Caki2 (cell line): ENCODE data around the gene PSG4. TPM values are rescaled to one million over a fixed set of nuclear protein-coding genes. Genes with fewer than 3 reads are reported as not detected.
"Not testable (repeated sequence)": the region's sequence is repeated elsewhere in the genome, so short reads cannot be mapped to it uniquely, and the experiment has no call there.

Experiments used
- DNase-seq: peaks from one replicate; pipeline ENCODE4 v3.0.0-alpha.2; 2015; ENCODE audit warnings: low read depth
- in situ Hi-C: cut with HindIII; loops from 2 replicates; pipeline ENCODE4 v1.10.0; 2016; ENCODE audit warnings: low sequenced_read_pairs, low pct_unique_long_range_greater_than_20kb, mixed read lengths
- total RNA-seq: library from RNA; depleted of rRNA; stranded (reverse); fragments of >200 nt; shearing (Covaris generic); gene quantifications from 2 replicates; pipeline ENCODE4 v1.2.3, GENCODE V29; 2014; ENCODE audit warnings: low replicate concordance; rRNA removed

Gene PSG4
- 1.4 and 2.3 TPM in 2 replicates for total RNA-seq

DNA sequence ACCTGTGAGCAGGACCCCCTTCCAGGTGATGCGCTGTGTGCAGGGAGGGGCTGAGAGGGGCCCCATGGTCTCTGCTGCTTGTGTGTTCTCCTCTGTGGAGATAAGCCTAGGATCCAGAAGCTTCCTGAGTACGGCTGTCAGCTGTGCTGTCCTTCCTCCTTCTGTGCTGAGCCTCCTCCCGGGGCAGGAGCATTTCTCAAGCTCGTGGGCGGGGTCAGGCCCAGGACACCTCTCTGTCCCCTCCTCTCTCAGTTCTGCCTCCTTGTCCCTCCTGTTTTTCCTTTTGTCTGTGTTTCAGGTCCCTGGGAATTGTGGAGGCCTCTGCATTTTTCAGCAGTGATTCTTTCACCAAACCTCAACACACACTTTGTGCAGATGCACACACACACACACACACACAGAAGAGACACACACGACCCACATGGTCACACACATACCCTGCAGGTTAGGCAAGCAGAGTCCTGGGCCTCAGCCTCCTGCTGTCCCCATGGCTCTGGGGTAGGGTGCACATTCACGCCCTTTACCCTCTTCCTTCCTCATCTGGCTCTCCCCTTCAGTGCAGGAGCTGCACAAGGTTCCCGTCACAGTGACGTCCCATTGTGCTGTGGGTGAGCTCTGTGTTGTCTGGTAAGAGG is at the start of gene PSG4:
Gene PSG4 (minus strand): TSS at position 168 of the 635 bp plus-strand sequence. CDS start 102 bp downstream, at position 66.
- in situ Hi-C loops, DNase-seq: not testable (repeated sequence)

DNA sequence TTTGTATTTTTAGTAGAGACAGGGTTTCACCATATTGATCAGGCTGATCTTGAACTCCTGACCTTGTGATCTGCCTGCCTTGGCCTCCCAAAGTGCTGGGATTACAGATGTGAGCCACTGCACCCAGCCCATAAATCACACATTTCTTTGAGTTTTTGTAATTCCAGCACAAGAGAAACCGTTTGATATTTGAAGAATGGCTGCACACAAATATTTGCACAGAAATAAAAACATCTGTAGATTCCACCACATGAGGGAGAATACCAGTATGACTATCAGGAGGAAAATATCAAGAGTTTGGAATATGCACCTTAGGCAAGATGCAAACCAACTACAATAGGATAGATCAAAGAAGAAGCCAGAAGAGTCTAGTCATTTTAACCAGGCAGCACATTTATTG is 46.0 kb upstream of the PSG4 start:
- in situ Hi-C loops, DNase-seq: not testable (repeated sequence)

DNA sequence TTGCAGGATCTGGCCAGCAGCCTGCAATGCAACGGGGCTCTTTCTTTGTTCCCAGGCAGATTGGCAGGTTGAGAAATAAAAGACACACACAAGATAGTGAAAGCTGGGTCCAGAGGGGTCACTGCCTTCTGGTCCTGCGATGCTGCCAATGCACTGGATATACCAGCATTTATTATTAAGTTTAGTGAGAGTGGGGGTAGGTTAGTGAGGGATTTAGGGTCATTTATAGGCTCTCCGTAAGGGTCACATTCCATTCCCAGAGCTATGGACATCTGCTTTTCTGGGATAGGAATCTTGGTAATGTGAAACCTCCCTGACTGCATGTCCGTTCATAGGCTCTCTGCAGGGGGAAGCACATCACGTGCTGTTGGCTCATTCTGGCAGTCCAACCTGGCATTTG is 44.9 kb upstream of the PSG4 start:
- DNase-seq, in situ Hi-C loops: not testable (repeated sequence)

DNA sequence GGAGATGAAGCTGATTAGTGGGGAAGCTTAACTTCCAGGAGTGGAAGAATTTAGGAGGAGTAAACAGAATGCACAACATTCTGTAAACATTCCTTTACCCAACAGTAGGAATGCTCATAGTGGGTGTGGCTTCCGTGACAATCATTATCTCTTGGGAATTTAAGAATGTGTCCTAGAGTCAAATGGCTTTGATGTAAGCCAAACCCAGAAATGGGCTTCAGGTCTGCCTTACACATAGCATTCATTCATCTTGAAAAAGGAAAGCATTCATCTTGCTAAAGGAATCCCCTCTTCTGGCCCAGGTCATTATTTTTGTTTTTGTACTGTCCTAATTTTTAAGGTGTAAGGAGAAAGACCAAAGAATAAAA is 43.2 kb upstream of the PSG4 start:
- DNase-seq, in situ Hi-C loops: not testable (repeated sequence)

DNA sequence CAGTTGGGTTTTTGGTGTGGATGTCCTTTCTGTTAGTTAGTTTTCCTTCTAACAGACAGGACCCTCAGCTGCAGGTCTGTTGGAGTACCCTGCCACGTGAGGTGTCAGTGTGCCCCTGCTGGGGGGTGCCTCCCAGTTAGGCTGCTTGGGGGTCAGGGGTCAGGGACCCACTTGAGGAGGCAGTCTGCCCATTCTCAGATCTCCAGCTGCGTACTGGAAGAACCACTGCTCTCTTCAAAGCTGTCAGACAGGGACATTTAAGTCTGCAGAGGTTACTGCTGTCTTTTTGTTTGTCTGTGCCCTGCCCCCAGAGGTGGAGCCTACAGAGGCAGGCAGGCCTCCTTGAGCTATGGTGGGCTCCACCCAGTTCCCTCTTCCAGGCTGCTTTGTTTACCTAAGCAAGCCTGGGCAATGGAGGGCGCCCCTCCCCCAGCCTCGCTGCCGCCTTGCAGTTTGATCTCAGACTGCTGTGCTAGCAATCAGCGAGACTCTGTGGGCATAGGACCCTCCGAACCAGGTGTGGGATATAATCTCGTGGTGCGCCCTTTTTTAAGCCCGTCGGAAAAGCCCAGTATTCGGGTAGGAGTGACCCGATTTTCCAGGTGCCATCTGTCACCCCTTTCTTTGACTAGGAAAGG is 41.9 kb upstream of the PSG4 start:
- in situ Hi-C loops, DNase-seq: not testable (repeated sequence)

DNA sequence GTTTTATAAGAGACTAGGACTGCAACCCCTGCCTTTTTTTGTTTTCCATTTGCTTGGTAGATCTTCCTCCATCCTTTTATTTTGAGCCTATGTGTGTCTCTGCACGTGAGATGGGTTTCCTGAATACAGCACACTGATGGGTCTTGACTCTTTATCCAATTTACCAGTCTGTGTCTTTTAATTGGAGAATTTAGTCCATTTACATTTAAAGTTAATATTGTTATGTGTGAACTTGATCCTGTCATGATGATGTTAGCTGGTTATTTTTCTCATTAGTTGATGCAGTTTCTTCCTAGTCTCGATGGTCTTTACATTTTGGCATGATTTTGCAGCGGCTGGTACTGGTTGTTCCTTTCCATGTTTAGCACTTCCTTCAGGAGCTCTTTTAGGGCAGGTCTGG is 40.4 kb upstream of the PSG4 start:
- DNase-seq, in situ Hi-C loops: not testable (repeated sequence)

DNA sequence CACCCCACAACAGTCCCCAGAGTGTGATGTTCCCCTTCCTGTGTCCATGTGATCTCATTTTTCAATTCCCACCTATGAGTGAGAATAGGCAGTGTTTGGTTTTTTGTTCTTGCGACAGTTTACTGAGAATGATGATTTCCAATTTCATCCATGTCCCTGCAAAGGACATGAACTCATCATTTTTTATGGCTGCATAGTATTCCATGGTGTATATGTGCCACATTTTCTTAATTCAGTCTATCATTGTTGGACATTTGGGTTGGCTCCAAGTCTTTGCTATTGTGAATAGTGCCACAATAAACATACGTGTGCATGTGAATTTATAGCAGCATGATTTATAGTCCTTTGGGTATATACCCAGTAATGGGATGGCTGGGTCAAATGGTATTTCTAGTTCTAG is 36.8 kb upstream of the PSG4 start:
- DNase-seq, in situ Hi-C loops: not testable (repeated sequence)

DNA sequence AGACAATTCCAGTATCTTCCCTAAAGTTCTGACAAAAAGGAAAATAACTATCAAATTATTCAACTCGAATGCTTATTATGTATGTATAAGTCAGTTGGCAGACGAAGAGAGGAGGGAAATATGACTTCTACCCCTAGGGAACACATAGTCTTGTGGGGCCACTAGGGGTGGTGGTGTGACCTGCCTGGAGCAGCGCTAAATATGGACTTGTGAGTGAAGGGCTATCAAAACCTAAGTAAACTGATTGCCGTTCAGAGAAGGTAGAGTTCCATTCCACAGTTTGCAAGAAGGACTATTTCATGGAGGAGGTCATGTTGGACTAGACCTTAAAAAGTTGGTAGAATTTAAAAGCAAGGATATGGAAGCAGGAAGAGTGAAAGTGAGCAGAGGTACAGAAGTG is 32.8 kb upstream of the PSG4 start:
- in situ Hi-C loops, DNase-seq: not testable (repeated sequence)

DNA sequence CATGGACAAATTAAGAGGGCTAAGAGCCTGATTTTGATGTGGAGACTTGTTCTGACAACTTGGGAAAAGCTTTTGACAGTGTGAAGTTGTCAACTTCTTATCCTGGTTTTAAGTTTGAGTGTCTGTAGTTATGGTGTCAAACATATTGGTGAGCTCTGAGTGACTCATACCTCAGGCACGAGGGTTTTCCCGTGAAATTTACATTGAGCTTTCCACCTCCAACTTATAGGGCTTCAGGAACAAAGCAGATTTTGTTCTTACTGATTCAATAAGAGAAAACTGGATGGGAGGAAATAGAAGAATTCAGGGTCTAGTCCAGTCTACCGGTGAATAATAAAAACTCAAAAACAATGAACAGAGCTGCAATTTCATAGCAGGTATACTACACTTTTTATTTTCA is 30.2 kb upstream of the PSG4 start:
- in situ Hi-C loops, result not testable (repeated sequence)
- DNase-seq, result peak; percentile 23

DNA sequence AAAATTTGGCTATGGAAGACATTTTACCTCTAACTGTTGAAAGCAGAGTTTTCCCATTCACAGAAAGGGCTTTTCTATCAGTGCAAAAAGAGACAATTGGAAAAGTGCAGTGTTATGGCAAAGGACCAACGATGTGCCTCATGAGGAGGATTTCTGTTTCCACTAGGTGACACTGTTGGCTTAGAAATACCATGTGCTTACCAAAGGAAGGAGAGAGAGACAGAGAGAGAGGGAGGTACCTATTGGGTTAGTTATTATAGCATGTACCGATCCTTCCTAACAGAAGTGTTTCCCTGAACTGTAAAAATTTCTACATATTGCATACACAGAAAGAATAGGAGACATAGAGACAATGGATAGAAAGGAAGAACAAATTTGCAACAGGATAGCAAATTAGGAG is 23.9 kb upstream of the PSG4 start:
- DNase-seq, result peak; percentile 72
- in situ Hi-C loops, result no loop called here

DNA sequence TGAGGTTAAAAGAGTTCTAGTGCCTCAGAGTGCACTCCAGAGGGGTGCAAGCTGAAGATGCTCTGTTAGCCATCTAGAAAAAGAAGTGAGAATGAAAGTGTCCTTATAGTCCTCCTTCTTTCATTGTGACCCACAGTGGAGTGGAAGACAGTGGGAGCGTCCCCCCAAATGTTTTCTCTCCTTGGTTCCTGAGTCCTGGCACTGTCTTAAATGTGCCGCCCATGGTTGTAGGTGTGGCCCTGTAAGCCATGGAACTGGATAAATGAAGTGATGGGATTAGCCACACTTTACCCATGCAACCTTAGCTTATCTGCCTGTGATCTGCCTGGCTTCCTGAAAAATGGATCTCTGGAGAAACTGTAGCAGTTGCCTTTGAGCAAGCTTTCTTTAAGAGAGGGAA is 23.3 kb upstream of the PSG4 start:
- peak; percentile 50 for DNase-seq
- in situ Hi-C loops, result not testable (repeated sequence)

DNA sequence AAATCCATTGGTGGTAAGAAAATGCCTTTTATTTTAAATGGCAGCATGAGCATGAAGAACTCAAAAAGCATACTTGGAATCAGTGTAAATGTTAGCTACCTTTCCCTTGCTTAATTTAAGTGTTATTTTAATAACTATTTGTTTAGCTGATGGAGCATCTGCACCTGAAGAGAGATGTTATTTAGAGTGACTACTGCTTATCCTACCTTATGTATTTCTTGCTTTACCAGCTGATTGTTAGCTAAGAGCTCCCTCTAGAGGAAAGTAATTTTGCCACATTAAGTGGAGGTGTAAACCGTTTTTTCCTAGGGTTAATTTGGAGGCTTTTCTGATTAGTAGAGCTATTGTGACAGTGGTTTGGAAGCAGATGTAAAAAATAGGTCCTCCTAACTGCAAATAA is 21.5 kb upstream of the PSG4 start:
- in situ Hi-C loops, DNase-seq: not testable (repeated sequence)

DNA sequence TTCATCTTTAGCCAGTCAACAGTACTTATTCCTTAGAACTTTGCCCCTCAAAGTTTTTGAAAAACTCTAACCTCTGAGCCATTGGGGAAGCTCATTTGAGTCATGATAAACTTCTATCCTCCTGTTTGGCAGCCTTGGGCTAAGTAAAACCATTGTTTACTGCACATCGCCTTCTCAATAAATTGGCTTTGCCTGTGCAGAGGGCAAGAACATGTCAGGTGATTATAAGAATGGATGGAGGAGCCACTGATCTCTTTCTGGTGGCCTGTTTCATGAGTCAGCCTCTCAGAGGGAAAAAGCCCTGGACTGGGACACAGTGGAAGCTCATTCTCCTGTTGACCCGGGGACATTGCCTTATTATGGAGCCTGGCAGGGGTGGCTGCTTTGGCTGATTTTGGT is 19.4 kb upstream of the PSG4 start:
- DNase-seq, result no peak
- in situ Hi-C loops, result no loop called here

DNA sequence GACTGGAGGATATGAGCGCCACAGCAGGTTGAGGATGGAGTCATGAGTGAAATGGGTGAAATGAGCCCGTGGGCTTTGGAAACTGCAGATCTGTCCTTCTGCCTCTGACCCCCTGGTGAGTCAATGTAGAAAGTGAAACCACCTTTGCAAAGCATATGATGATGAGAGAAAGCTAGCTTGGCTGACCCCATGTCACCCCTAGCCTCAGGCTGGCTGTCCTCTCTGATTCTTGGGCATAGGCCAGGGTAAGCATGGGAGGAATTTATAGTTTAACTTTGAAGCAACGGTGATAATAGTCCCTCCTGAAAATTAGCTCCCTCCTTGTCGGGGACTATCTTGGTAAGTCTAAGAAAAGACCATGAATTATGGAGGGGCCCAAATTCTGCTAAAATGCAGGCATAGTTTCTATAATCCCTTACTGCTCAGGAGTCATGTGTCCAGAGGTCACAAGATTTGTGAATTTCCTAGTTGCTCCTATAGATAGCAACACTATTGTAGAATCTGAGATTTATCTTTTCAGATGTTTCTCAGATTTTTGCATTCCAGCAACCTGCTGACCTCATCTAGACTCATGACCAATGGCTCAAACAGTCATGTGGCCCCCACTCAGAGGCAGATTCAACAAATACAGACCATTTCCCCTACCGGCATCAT is 18.9 kb upstream of the PSG4 start:
- peak; percentile 51 for DNase-seq

DNA sequence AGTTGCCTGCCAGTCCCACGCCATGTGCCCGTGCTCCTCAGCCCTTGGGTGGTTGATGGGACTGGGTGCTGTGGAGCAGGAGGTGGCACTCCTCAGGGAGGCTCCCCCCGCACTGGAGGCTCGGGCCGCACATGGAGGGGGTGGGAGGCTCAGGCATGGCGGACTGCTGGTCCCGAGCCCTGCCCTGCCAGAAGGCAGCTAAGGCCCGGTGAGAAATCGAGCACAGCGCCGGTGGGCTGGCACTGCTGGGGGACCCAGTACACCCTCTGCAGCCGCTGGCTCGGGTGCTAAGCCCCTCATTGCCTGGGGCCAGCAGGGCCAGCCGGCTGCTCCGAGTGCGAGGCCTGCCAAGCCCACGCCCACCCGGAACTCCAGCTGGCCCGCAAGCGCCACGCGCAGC is 16.5 kb upstream of the PSG4 start:
- in situ Hi-C loops, DNase-seq: not testable (repeated sequence)

More for the DNA sequence above, 18.9 kb upstream of the PSG4 start:
- in situ Hi-C loops, result not testable (repeated sequence)

DNA sequence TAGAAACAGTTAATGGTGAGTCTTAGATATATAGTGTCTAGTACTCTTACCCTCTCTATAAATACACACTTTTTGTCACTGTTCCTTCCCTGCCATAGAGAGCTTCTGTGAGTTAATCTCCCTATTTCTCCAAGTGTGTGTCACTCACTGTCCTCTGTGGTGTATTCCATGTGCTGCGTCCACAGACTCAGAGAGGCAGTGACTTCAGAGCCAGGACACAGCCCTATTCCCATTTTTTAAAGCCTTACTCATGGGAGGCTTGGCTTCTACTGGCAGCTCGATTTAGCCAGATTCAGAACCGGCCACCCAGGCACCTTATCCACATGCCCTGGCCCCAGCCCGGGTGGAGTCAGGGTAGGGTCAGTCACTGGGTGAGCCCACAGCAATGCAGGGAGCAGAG is 13.7 kb upstream of the PSG4 start:
- in situ Hi-C loops, DNase-seq: not testable (repeated sequence)

DNA sequence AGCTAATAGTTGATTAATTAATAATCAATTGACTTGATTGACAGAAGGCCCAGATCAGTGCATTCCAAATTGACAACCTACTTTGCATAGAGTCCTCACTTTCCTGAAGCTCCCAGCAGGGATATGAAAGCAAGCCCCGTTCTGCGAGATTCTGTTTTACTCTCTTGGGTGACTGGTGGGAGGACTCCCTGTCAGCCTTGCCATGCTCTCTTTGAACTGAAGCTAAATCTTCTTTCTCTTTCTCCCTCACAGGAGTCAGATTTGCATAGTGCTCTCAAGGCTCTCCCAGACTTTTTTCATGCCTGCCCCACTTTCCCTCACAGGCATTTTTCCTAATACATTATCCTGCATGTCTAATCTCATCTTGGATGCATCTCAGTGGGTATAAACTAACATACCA is 10.4 kb upstream of the PSG4 start:
- in situ Hi-C loops, DNase-seq: not testable (repeated sequence)

DNA sequence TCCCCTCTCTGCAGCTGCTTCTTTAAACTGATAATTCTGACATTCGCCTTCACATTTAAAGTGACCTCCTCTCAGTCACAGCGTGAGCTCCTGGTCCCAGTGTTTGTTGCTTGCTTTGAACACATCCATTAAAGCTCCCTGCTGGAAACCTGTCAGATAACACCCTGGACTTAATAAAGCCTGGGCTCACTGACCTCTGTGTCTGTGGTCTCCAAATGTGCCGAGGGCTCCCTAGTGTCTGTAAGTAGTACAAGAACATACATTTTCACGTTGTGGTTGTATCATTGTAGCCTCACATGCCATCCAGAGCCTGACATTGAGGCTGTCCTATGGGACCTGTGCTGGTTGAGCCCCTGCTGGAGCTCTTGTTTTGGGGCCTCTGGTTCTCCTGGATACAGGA is 2.6 kb upstream of the PSG4 start:
- no peak for DNase-seq
- in situ Hi-C loops, result no loop called here

DNA sequence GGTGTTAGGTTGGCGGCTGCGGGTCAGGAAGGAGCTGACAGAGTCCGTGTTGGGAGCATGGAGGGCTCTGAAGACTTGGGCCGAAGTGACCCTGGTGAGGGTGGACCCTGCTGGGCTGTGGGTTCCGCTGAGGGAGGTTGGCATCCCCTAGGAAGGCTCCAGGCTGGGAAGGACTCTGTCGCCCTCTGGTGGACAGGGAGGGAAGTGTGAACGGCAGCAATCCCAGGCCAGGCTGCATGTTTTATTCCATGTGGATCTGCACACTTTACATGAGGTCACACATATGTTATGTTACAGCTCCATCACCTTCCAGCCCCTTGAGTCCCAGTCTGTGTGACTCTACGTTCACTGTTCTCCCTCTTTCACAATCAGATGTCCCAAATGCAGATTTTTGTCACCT is 1.7 kb upstream of the PSG4 start:
- DNase-seq, in situ Hi-C loops: not testable (repeated sequence)
